ENCODE measurements around the gene NHP2. TPM values are rescaled to one million over a fixed set of nuclear protein-coding genes. Genes with fewer than 3 reads are reported as not detected.
A peak's percentile ranks its signal among the peaks of the same experiment; 100 is the strongest.

Gene NHP2
- total and polyA plus RNA-seq, 2 experiments from 2014 or later, result 435 to 455 TPM

DNA sequence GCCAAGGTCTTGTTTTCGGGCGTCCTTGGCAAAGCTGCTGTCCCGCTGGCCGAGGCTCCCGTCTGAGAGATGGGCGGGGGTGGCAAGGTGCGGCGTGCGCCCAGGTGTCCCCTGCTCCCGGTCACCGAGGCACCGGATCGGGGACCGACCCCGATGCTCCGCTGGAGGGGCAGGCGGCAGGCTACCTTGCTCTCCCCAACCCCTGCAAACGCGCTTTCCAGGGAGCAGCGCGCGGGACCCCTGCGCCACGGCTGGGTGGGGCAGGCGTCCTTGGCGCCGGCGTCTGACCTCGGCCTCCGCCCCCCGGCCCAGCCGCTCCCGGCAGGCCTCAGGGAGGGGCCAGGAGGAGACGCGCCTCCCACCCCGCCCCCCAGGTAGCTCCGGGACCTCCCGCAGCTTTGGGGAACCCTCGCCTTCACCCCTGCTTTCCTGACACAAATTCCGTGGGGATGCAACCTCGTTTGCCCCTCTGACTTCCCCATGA, 39.8 kb downstream of the NHP2 start:
- H3K27ac ChIP-seq (ENCODE audit: low read depth), result peak overlapping the region; percentile 99
- DNase-seq (ENCODE audit: low spot score), result peak; percentile 63
- ATAC-seq, result peak; percentile 23
- H3K4me1 Mint-ChIP-seq, result peaks cover 37% of the 10 kb centered on the region
- H3K27ac Mint-ChIP-seq, result peak overlapping the region; percentile 97
- TF ChIP-seq CREB1 (CRISPR knock-in tag; IDR thresholded peaks at IDR 0.05; ENCODE audit: low read depth) (no peak), JUNB (IDR thresholded peaks at IDR 0.05; ENCODE audit: unreplicated experiment) (no peak), STAT1 (IDR thresholded peaks at IDR 0.05; ENCODE audit: unreplicated experiment) (no peak), ZNF114 (CRISPR knock-in tag; IDR thresholded peaks at IDR 0.05) (no peak), NANOG (IDR thresholded peaks at IDR 0.05; ENCODE audit: borderline replicate concordance) (no peak), EZH2phosphoT487 (IDR thresholded peaks at IDR 0.05; ENCODE audit: unreplicated experiment) (no peak), ZNF331 (CRISPR knock-in tag; IDR thresholded peaks at IDR 0.05; ENCODE audit: low read depth) (no peak), EZH2 (IDR thresholded peaks at IDR 0.05; ENCODE audit: low read depth, unreplicated experiment) (no peak), POLR2AphosphoS5 (IDR thresholded peaks at IDR 0.05; ENCODE audit: low read depth) (no peak)
- TF ChIP-seq, protein P1, sequence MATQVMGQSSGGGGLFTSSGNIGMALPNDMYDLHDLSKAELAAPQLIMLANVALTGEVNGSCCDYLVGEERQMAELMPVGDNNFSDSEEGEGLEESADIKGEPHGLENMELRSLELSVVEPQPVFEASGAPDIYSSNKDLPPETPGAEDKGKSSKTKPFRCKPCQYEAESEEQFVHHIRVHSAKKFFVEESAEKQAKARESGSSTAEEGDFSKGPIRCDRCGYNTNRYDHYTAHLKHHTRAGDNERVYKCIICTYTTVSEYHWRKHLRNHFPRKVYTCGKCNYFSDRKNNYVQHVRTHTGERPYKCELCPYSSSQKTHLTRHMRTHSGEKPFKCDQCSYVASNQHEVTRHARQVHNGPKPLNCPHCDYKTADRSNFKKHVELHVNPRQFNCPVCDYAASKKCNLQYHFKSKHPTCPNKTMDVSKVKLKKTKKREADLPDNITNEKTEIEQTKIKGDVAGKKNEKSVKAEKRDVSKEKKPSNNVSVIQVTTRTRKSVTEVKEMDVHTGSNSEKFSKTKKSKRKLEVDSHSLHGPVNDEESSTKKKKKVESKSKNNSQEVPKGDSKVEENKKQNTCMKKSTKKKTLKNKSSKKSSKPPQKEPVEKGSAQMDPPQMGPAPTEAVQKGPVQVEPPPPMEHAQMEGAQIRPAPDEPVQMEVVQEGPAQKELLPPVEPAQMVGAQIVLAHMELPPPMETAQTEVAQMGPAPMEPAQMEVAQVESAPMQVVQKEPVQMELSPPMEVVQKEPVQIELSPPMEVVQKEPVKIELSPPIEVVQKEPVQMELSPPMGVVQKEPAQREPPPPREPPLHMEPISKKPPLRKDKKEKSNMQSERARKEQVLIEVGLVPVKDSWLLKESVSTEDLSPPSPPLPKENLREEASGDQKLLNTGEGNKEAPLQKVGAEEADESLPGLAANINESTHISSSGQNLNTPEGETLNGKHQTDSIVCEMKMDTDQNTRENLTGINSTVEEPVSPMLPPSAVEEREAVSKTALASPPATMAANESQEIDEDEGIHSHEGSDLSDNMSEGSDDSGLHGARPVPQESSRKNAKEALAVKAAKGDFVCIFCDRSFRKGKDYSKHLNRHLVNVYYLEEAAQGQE (IDR thresholded peaks at IDR 0.05; ENCODE audit: unreplicated experiment), result no peak
- TF ChIP-seq, protein P2, sequence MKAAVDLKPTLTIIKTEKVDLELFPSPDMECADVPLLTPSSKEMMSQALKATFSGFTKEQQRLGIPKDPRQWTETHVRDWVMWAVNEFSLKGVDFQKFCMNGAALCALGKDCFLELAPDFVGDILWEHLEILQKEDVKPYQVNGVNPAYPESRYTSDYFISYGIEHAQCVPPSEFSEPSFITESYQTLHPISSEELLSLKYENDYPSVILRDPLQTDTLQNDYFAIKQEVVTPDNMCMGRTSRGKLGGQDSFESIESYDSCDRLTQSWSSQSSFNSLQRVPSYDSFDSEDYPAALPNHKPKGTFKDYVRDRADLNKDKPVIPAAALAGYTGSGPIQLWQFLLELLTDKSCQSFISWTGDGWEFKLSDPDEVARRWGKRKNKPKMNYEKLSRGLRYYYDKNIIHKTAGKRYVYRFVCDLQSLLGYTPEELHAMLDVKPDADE (IDR thresholded peaks at IDR 0.05), result no peak
- TF ChIP-seq, protein P3, sequence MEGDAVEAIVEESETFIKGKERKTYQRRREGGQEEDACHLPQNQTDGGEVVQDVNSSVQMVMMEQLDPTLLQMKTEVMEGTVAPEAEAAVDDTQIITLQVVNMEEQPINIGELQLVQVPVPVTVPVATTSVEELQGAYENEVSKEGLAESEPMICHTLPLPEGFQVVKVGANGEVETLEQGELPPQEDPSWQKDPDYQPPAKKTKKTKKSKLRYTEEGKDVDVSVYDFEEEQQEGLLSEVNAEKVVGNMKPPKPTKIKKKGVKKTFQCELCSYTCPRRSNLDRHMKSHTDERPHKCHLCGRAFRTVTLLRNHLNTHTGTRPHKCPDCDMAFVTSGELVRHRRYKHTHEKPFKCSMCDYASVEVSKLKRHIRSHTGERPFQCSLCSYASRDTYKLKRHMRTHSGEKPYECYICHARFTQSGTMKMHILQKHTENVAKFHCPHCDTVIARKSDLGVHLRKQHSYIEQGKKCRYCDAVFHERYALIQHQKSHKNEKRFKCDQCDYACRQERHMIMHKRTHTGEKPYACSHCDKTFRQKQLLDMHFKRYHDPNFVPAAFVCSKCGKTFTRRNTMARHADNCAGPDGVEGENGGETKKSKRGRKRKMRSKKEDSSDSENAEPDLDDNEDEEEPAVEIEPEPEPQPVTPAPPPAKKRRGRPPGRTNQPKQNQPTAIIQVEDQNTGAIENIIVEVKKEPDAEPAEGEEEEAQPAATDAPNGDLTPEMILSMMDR (conservative IDR thresholded peaks at IDR 0.05; ENCODE audit: low read depth in 2 of 2), result no peak
- TF ChIP-seq, protein P4, sequence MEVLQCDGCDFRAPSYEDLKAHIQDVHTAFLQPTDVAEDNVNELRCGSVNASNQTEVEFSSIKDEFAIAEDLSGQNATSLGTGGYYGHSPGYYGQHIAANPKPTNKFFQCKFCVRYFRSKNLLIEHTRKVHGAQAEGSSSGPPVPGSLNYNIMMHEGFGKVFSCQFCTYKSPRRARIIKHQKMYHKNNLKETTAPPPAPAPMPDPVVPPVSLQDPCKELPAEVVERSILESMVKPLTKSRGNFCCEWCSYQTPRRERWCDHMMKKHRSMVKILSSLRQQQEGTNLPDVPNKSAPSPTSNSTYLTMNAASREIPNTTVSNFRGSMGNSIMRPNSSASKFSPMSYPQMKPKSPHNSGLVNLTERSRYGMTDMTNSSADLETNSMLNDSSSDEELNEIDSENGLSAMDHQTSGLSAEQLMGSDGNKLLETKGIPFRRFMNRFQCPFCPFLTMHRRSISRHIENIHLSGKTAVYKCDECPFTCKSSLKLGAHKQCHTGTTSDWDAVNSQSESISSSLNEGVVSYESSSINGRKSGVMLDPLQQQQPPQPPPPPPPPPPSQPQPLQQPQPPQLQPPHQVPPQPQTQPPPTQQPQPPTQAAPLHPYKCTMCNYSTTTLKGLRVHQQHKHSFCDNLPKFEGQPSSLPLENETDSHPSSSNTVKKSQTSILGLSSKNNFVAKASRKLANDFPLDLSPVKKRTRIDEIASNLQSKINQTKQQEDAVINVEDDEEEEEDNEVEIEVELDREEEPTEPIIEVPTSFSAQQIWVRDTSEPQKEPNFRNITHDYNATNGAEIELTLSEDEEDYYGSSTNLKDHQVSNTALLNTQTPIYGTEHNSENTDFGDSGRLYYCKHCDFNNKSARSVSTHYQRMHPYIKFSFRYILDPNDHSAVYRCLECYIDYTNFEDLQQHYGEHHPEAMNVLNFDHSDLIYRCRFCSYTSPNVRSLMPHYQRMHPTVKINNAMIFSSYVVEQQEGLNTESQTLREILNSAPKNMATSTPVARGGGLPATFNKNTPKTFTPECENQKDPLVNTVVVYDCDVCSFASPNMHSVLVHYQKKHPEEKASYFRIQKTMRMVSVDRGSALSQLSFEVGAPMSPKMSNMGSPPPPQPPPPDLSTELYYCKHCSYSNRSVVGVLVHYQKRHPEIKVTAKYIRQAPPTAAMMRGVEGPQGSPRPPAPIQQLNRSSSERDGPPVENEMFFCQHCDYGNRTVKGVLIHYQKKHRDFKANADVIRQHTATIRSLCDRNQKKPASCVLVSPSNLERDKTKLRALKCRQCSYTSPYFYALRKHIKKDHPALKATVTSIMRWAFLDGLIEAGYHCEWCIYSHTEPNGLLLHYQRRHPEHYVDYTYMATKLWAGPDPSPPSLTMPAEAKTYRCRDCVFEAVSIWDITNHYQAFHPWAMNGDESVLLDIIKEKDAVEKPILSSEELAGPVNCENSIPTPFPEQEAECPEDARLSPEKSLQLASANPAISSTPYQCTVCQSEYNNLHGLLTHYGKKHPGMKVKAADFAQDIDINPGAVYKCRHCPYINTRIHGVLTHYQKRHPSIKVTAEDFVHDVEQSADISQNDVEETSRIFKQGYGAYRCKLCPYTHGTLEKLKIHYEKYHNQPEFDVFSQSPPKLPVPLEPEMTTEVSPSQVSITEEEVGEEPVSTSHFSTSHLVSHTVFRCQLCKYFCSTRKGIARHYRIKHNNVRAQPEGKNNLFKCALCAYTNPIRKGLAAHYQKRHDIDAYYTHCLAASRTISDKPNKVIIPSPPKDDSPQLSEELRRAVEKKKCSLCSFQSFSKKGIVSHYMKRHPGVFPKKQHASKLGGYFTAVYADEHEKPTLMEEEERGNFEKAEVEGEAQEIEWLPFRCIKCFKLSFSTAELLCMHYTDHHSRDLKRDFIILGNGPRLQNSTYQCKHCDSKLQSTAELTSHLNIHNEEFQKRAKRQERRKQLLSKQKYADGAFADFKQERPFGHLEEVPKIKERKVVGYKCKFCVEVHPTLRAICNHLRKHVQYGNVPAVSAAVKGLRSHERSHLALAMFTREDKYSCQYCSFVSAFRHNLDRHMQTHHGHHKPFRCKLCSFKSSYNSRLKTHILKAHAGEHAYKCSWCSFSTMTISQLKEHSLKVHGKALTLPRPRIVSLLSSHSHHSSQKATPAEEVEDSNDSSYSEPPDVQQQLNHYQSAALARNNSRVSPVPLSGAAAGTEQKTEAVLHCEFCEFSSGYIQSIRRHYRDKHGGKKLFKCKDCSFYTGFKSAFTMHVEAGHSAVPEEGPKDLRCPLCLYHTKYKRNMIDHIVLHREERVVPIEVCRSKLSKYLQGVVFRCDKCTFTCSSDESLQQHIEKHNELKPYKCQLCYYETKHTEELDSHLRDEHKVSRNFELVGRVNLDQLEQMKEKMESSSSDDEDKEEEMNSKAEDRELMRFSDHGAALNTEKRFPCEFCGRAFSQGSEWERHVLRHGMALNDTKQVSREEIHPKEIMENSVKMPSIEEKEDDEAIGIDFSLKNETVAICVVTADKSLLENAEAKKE (CRISPR knock-in tag; IDR thresholded peaks at IDR 0.05), result no peak
- peak overlapping the region; percentile 92 for H3K4me3 ChIP-seq
- H3F3A ChIP-seq (replicated peaks; ENCODE audit: low read depth), result peaks cover 19% of the 10 kb centered on the region
- peaks cover 22% of the 10 kb centered on the region for H3K27me3 Mint-ChIP-seq (ENCODE audit: insufficient read depth, low read depth, poor library complexity)
- H4K20me1 ChIP-seq (replicated peaks; ENCODE audit: insufficient read depth), result no peaks in the 10 kb centered on the region; the same call in 1 of the 2 replicates
- H3K36me3 Mint-ChIP-seq (ENCODE audit: low read depth), result peaks cover 15% of the 10 kb centered on the region
- H3K36me3 ChIP-seq (ENCODE audit: insufficient read depth), result no peaks in the 10 kb centered on the region
- H3K4me1 ChIP-seq (ENCODE audit: insufficient read depth), result peaks cover 34% of the 10 kb centered on the region
- peaks cover 61% of the 10 kb centered on the region for H3K79me2 ChIP-seq (replicated peaks; ENCODE audit: insufficient read depth)
- H3K9me3 Mint-ChIP-seq, result peaks cover 12% of the 10 kb centered on the region
- H3K27me3 ChIP-seq (ENCODE audit: insufficient read depth), result no peaks in the 10 kb centered on the region
- H2AFZ ChIP-seq, result no peak overlapping the region
- H3K9me2 ChIP-seq (ENCODE audit: insufficient read depth), result no peaks in the 10 kb centered on the region
- peak overlapping the region; percentile 97 for H3K4me2 ChIP-seq
- H3K4me3 Mint-ChIP-seq, result peak overlapping the region; percentile 96
